ENCODE results near the gene PUM2. TPM values are rescaled to one million over a fixed set of nuclear protein-coding genes. Genes with fewer than 3 reads are reported as not detected.
"Not testable (repeated sequence)": the region's sequence is repeated elsewhere in the genome, so short reads cannot be mapped to it uniquely, and the experiment has no call there.

Gene PUM2
- total RNA-seq, 2 experiments from 2014 or later, result 88.4 to 96.8 TPM

DNA sequence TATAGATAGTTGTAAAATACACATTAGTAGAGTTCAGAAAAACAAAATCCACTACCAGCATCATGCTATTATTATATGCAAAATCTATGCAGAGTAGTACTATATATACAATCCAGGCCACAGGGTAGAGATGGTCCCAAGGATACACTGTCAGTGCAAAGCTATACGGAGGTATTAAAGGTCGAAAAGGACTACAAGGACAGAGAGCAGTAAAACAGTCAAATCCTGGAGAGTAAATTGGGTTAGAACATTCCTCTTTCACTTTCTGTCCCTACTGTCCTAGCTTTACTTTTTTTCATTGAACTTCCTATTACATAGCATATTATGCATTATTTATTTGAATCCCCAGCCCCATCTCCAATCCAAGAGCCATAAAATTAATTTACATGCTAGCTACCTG lies 86.0 kb downstream of the PUM2 start:
- Mint-ChIP-seq H3K27me3 (ENCODE audit: low read depth) (no peaks in the 10 kb centered on the region), H3K4me3 (no peak overlapping the region), H3K4me1 (ENCODE audit: low read depth) (peaks cover 4% of the 10 kb centered on the region), H3K27ac (no peak overlapping the region), H3K9me3 (no peaks in the 10 kb centered on the region), H3K36me3 (ENCODE audit: low read depth) (peaks cover 20% of the 10 kb centered on the region)
- DNase-seq, result no peak
- intact Hi-C loops (cut with micrococcal nuclease), result loop anchor here (5.0 kb wide), 1 partner anchor 33 kb away; no protein-coding TSS in a partner anchor
- CTCF ChIA-PET, result no interaction called here

DNA sequence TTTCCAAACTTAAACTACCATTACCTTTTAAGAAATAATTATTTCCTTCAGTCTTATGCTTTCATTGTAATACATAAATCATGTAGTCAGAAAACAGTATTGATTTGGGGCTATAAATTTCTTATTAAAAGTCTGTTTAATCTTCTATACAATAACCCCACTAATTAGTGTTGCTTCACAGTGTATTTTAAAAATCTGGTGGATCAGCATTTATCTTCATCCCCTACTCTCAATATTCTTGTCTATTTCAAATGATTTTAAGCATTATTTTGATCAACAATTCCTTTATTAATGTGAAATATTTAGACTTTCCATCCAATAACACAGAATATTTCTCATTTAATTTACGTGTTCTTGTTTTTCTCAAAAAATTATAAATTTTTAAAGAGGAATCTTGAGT lies 93.2 kb downstream of the PUM2 start:
- intact Hi-C loops (cut with micrococcal nuclease), result no loop called here
- CTCF ChIA-PET, result no interaction called here
- no peak overlapping the region for H3K27ac Mint-ChIP-seq
- H3K27me3 Mint-ChIP-seq (ENCODE audit: low read depth), result no peaks in the 10 kb centered on the region
- no peaks in the 10 kb centered on the region for H3K4me1 Mint-ChIP-seq (ENCODE audit: low read depth)
- no peak overlapping the region for H3K4me3 Mint-ChIP-seq
- DNase-seq, result no peak
- H3K9me3 Mint-ChIP-seq, result no peaks in the 10 kb centered on the region
- H3K36me3 Mint-ChIP-seq (ENCODE audit: low read depth), result peaks cover 21% of the 10 kb centered on the region

DNA sequence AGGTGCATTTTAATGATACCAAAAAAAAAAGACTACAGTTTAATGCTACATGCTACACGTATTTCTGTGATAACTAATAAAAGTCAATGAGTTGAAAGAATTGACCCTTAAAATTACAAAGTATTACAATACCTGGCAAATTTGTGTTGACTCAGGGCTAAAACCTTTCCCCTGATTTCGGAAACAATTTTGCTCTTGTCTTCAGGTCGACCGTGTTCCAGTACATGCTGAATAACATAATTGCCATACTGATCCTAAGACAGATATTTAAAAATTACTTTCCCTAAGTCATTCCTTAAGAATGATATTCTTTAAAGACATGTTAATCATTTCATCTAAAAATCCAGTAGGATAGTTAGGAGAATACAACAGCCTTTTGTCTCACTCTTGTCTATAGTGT lies 95.9 kb downstream of the PUM2 start:
- CTCF ChIA-PET, result no interaction called here
- H3K27me3 Mint-ChIP-seq (ENCODE audit: low read depth), result no peaks in the 10 kb centered on the region
- H3K9me3 Mint-ChIP-seq, result no peaks in the 10 kb centered on the region
- intact Hi-C loops (cut with micrococcal nuclease), result no loop called here
- DNase-seq, result no peak
- H3K36me3 Mint-ChIP-seq (ENCODE audit: low read depth), result peaks cover 34% of the 10 kb centered on the region
- H3K4me1 Mint-ChIP-seq (ENCODE audit: low read depth), result no peaks in the 10 kb centered on the region
- H3K4me3 Mint-ChIP-seq, result no peak overlapping the region
- H3K27ac Mint-ChIP-seq, result no peak overlapping the region

DNA sequence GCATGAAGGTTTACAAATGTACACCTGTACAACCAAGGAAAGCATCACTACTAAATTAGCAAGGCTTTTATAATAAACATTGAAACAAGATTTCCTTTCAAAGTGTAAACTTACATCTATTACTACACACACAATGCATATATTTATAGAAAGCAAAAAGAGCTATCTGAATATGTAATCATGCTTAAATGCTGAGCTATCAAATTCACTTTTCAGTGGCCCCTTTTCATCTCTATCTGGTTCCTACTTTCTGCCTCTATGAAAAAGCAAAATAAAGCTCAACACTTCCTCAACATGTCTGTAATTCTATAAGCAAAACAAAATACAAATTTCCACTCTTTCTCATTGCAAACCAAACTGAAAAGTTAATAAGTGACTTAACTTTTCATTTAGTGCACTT lies 100.2 kb downstream of the PUM2 start:
- Mint-ChIP-seq H3K4me3 (no peak overlapping the region), H3K9me3 (no peaks in the 10 kb centered on the region), H3K27me3 (ENCODE audit: low read depth) (no peaks in the 10 kb centered on the region), H3K36me3 (ENCODE audit: low read depth) (peaks cover 56% of the 10 kb centered on the region), H3K27ac (no peak overlapping the region), H3K4me1 (ENCODE audit: low read depth) (no peaks in the 10 kb centered on the region)
- intact Hi-C loops (cut with micrococcal nuclease), result no loop called here
- CTCF ChIA-PET, result interaction anchor here (0.6 kb wide), 1 partner anchor 84 kb away, joined by 3 read pairs; no protein-coding TSS in a partner anchor
- DNase-seq, result no peak

DNA sequence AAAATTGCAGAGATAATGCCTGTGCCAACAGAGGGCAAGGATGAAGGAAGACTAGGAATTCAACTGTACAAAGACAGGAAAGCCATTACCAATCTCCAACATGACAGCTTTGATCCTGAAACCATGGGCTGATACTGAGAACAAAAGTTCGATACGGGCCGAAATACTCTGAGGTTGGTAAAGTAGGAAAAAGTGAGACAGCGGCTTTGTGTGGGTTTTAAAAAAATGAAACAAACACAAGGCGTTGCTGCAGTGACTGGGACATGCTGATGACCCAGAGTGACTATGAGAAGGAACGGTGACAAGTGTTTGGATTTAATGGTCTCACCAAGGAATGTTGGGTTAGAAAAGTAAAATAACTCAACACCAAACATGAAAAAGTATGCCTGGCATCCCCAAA lies 101.5 kb downstream of the PUM2 start:
- peaks cover 51% of the 10 kb centered on the region for H3K36me3 Mint-ChIP-seq (ENCODE audit: low read depth)
- H3K27me3 Mint-ChIP-seq (ENCODE audit: low read depth), result no peaks in the 10 kb centered on the region
- H3K4me1 Mint-ChIP-seq (ENCODE audit: low read depth), result no peaks in the 10 kb centered on the region
- intact Hi-C loops (cut with micrococcal nuclease), result no loop called here
- H3K4me3 Mint-ChIP-seq, result no peak overlapping the region
- no peak for DNase-seq
- peak overlapping the region; percentile 62 for H3K27ac Mint-ChIP-seq
- CTCF ChIA-PET, result no interaction called here
- H3K9me3 Mint-ChIP-seq, result no peaks in the 10 kb centered on the region

GRCh38 chr2:20247084-20247483 lies 103.6 kb downstream of the PUM2 start:
- intact Hi-C loops (cut with micrococcal nuclease), result no loop called here
- peaks cover 44% of the 10 kb centered on the region for H3K36me3 Mint-ChIP-seq (ENCODE audit: low read depth)
- H3K9me3 Mint-ChIP-seq, result no peaks in the 10 kb centered on the region
- CTCF ChIA-PET, result interaction anchor here (0.6 to 1.3 kb wide), 3 partner anchors 16 to 79 kb away, joined by 3 to 4 read pairs (median 3); no protein-coding TSS in a partner anchor
- no peak overlapping the region for H3K4me3 Mint-ChIP-seq
- H3K27ac Mint-ChIP-seq, result no peak overlapping the region
- no peaks in the 10 kb centered on the region for H3K27me3 Mint-ChIP-seq (ENCODE audit: low read depth)
- H3K4me1 Mint-ChIP-seq (ENCODE audit: low read depth), result peaks cover under 1% of the 10 kb centered on the region
- no peak for DNase-seq

DNA sequence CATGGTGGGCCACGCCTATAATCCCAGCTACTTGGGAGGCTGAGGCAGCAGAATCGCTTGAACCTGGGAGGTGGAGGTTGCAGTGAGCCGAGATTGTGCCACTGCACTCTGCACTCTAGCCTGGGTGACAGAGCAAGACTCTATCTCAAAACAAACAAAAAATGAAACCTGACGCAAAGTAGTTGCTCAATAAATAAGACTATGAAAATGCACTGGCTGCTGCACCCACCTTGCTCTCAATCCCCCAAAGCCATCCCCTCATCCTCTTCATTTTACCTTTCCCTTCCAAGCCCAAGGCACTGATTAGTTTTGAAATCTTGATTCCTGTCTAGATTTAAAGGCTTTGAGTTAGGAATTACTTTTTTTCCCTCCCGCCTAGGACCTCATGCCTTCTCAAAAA lies 107.0 kb downstream of the PUM2 start:
- CTCF ChIA-PET; H3K4me1 Mint-ChIP-seq (ENCODE audit: low read depth); H3K27ac Mint-ChIP-seq; H3K9me3 Mint-ChIP-seq; DNase-seq; H3K27me3 Mint-ChIP-seq (ENCODE audit: low read depth); H3K4me3 Mint-ChIP-seq: not testable (repeated sequence)
- H3K36me3 Mint-ChIP-seq (ENCODE audit: low read depth), result peaks cover 19% of the 10 kb centered on the region
- intact Hi-C loops (cut with micrococcal nuclease), result loop anchor here (1.0 to 5.0 kb wide), 3 partner anchors 83 to 399 kb away; no protein-coding TSS in a partner anchor

DNA sequence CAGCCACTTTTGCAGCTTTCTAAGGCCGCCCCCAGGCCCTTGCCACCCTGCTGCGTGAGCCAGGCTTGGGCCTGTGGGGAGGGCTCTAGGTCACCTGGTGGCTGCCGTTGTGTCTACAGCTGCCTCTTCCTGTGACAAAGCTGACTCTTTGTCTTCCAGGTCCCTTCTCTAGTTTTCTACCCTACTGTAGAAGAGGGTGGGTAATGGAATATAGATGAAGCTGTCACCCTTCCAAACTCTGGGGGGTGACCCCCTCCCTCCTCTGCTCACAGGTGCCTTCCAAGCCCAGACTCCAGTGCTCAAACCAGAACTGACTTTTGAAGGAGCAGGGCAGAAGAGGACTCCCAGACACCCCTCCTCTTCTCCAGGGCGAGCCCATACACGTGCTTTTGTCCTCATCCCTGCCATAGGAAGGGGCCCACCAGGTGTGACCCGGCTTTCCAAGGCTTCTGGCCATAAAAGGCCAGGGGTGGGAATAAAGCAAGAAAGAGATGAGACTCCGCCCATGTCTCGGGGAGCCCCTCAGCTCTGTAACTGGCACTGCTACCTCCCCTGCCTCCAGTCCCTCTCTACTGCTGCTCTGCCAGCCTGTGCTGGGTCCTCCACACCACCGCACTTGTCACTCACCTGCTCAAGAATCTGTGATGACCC lies 107.8 kb downstream of the PUM2 start:
- CTCF ChIA-PET, result interaction anchor here (0.7 to 2.1 kb wide), 5 partner anchors 14 to 180 kb away, joined by 3 to 4 read pairs (median 3); no protein-coding TSS in a partner anchor
- H3K4me3 Mint-ChIP-seq, result no peak overlapping the region
- H3K27ac Mint-ChIP-seq, result no peak overlapping the region
- peaks cover 7% of the 10 kb centered on the region for H3K4me1 Mint-ChIP-seq (ENCODE audit: low read depth)
- no peaks in the 10 kb centered on the region for H3K27me3 Mint-ChIP-seq (ENCODE audit: low read depth)
- H3K36me3 Mint-ChIP-seq (ENCODE audit: low read depth), result peaks cover 15% of the 10 kb centered on the region
- no peak for DNase-seq
- H3K9me3 Mint-ChIP-seq, result no peaks in the 10 kb centered on the region
- intact Hi-C loops (cut with micrococcal nuclease), result loop anchor here (1.0 to 5.0 kb wide), 3 partner anchors 83 to 399 kb away; no protein-coding TSS in a partner anchor

DNA sequence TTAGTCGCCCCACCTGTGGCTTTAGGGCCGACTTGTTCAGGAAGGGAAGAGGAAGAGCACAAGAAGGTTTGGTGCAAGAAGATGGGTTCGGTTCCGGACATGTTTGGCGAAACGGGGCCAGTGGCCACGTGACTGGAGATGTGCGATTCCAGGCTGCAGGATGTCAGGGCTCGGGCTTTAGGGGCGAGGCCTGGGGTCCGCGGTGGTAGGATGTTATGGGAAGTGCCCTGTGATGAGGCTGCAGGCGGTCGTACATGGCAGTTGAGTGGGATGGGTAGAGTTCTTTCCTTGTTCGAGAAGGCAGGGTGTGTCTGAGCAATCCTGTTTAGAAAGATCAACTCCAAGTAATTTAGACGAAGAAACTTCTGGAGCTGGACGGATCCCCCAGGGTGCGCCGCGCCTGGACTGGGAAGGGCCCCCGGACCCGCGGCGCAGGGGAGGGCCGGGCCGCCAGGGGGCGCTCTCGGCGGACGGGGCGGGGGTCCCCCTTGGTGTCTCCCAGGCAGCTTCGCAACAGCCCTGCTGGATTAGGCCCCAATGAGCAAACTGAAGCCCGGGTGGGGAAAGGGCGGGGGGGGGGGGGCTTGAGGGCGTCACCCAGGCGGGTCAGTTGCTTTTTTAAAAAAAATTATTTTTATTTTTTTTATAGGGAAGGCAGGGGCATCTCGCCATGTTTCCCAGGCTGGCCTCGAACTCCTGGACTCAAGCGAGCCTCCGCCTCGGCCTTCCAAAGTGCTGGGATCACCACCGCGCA lies 108.5 kb downstream of the PUM2 start:
- Mint-ChIP-seq H3K36me3 (ENCODE audit: low read depth) (peaks cover 8% of the 10 kb centered on the region), H3K4me3 (peak overlapping the region; percentile 50), H3K27ac (no peak overlapping the region), H3K27me3 (ENCODE audit: low read depth) (no peaks in the 10 kb centered on the region), H3K9me3 (no peaks in the 10 kb centered on the region), H3K4me1 (ENCODE audit: low read depth) (peaks cover 7% of the 10 kb centered on the region)
- intact Hi-C loops (cut with micrococcal nuclease), result loop anchor here (5.0 kb wide), 1 partner anchor 400 kb away; no protein-coding TSS in a partner anchor
- peak; percentile 50 for DNase-seq
- CTCF ChIA-PET, result interaction anchor here (0.7 to 2.1 kb wide), 5 partner anchors 14 to 181 kb away, joined by 3 to 4 read pairs (median 3); no protein-coding TSS in a partner anchor

GRCh38 chr2:20240291-20240690 lies 110.4 kb downstream of the PUM2 start:
- H3K36me3 Mint-ChIP-seq (ENCODE audit: low read depth); H3K27ac Mint-ChIP-seq; H3K27me3 Mint-ChIP-seq (ENCODE audit: low read depth); H3K4me3 Mint-ChIP-seq; DNase-seq; H3K4me1 Mint-ChIP-seq (ENCODE audit: low read depth); H3K9me3 Mint-ChIP-seq: not testable (repeated sequence)
- intact Hi-C loops (cut with micrococcal nuclease), result loop anchor here (5.0 kb wide), 1 partner anchor 402 kb away; no protein-coding TSS in a partner anchor
- CTCF ChIA-PET, result interaction anchor here (0.6 to 1.1 kb wide), 3 partner anchors 15 to 403 kb away, joined by 3 to 4 read pairs (median 4); no protein-coding TSS in a partner anchor

DNA sequence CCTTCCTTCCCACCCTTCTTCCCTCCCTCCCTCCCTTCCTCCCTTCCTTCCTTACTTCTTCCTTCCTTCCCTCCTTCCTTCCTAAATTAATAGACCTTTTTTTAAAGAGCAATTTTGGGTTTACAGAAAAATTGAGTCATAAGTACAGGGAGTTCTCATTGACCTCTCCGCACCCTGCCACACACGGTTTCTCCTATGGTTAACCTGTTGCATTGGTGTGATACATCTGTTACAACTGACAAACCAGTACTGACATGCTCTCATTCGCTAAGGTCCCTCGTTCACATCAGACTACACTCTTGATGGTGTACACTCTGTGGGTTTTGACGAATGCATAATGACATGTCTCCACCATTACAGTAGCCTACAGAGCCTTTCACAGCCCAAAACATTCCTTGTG lies 114.1 kb downstream of the PUM2 start:
- H3K9me3 Mint-ChIP-seq, result no peaks in the 10 kb centered on the region
- peaks cover 1% of the 10 kb centered on the region for H3K4me1 Mint-ChIP-seq (ENCODE audit: low read depth)
- CTCF ChIA-PET, result no interaction called here
- intact Hi-C loops (cut with micrococcal nuclease), result no loop called here
- no peak for DNase-seq
- H3K27me3 Mint-ChIP-seq (ENCODE audit: low read depth), result peaks cover 8% of the 10 kb centered on the region
- no peaks in the 10 kb centered on the region for H3K36me3 Mint-ChIP-seq (ENCODE audit: low read depth)
- no peak overlapping the region for H3K27ac Mint-ChIP-seq
- no peak overlapping the region for H3K4me3 Mint-ChIP-seq

DNA sequence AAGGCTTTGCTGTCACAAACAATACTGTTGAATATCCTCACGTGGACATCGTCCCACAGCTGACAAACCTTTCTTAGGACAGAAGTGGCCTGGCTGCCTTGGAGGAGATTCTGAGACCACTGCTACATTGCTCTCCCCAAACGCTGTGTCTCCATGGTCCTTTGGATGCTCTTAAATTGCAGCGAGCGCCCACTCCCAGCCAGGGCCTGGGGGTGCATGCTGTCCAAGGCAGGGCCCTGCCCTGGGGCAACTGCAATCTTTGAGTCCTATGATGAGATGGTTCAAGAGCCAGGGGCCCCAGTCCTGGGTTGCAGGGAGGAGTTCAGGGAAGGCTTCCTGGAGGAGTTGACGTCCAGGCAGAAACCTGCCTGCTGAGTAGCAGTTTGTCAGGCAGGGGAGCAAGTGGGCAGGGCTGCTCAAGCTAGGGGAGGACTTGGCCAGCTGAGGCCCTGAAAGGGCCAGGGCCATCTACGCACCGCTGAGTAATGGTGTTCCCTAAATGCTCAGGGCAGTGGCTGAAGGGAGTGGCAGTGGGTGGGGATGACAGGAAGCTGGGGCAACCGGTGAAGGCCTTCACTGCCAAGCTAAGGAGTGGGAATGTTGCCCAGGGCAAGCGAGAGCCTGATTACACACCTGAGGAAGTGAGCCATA lies 114.9 kb downstream of the PUM2 start:
- Mint-ChIP-seq H3K27ac (no peak overlapping the region), H3K27me3 (ENCODE audit: low read depth) (peaks cover 13% of the 10 kb centered on the region), H3K36me3 (ENCODE audit: low read depth) (no peaks in the 10 kb centered on the region), H3K4me3 (no peak overlapping the region), H3K4me1 (ENCODE audit: low read depth) (no peaks in the 10 kb centered on the region), H3K9me3 (no peaks in the 10 kb centered on the region)
- intact Hi-C loops (cut with micrococcal nuclease), result no loop called here
- CTCF ChIA-PET, result no interaction called here
- DNase-seq, result no peak
